ENCODE results near the gene ARL5C. TPM values are rescaled to one million over a fixed set of nuclear protein-coding genes. Genes with fewer than 3 reads are reported as not detected.

The ARL5C gene
- total RNA-seq, 4 donors from 2014 or later: not detected

DNA sequence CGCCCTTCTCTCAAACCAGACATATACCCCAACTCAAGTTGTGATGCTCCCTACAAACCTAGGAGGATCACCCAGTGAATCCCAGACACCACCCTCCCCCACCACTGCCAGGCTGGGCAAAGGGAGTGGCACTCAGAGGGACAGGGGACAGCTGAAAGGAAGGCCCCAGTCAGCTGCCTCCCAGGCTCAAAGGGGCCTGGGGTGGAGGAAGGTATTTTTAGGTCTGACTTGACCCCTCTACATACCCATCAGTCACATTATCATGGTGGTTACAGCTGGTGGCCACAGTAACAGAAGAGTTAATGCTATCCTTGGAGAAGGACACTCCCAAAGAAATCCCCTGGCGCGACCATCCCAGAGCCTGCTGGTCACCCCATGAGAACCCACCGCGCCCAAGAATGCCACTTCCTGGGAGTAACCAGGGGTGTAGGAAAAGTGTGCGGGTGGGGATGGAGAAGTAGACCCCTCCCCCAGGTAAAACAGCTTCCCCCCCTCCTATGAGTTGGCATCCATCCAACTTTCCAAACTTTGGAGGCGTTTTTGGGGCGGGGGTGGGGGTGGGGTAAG is 30.4 kb upstream of the ARL5C start:
- H3K36me3 ChIP-seq: peaks cover 0 to 1% (median 0%) of the 10 kb centered on the region in 4 donors
- TF ChIP-seq CTCF (IDR thresholded peaks at IDR 0.05): no peak
- peak overlapping the region; percentile 14 to 98 (median 96) for H3K27ac ChIP-seq
- no peaks in the 10 kb centered on the region for H3K9me3 ChIP-seq
- peaks cover 17 to 48% (median 32%) of the 10 kb centered on the region in 4 donors for H3K4me1 ChIP-seq
- in situ Hi-C loops (cut with MboI; ENCODE audit: low pct_ligation_motif_present in 1 of 4, low pct_unique_long_range_greater_than_20kb in 1 of 4, low sequenced_read_pairs in 3 of 4) (no loop called here), intact Hi-C loops (cut with DNase I; ENCODE audit: low total_unique reads) (no loop called here)
- peak; percentile 24 for DNase-seq
- peak overlapping the region; percentile 51 to 78 (median 66) for H3K4me3 ChIP-seq
- H3K27me3 ChIP-seq: no peaks in the 10 kb centered on the region
- WGBS, 2 donors (ENCODE audit: low coverage in 1 of 2): 45% methylated on average over 8 of the region's 8 CpGs; no CpG with 5 or more reads in 1 of the 2 donors

DNA sequence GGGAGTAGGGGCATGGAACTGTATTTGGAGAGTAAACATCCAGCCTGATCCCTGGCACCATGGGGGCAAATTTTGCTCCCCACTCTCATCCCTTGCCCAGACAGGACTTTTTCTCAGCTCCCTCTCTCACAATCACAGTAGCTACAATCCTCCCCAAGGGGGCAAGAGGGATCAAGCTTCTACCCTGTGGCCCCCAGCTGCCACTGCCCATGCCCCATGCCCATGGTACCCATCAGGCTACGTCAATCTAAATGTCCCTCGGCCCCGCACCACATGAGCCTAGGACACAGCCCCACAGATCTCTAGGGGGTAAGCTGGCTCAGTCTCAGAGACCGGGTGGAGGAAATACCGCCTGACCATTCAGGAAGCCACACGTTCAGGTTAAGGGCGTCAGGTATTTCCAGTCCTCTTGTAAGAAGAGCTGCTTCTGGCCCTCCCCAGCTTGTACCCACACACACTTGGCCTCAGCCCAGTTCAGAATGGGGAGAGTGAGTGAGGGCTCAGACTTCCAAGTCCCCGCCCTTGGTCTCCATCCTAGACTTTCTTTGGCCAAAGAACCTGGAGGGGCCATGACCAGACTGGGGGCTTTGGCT is 29.7 kb upstream of the ARL5C start:
- H3K9me3 ChIP-seq: no peaks in the 10 kb centered on the region
- H3K36me3 ChIP-seq: no peaks in the 10 kb centered on the region
- in situ Hi-C loops (cut with MboI; ENCODE audit: low pct_ligation_motif_present in 1 of 4, low pct_unique_long_range_greater_than_20kb in 1 of 4, low sequenced_read_pairs in 3 of 4): no loop called here
- no peaks in the 10 kb centered on the region for H3K27me3 ChIP-seq
- no peak for TF ChIP-seq CTCF (IDR thresholded peaks at IDR 0.05)
- TF ChIP-seq POLR2AphosphoS5 (IDR thresholded peaks at IDR 0.05): no peak
- TF ChIP-seq EP300 (IDR thresholded peaks at IDR 0.05; ENCODE audit: low read depth): no peak
- TF ChIP-seq POLR2A (IDR thresholded peaks at IDR 0.05): no peak
- DNase-seq: peak; percentile 29
- intact Hi-C loops (cut with DNase I; ENCODE audit: low total_unique reads): no loop called here
- WGBS, 2 donors (ENCODE audit: low coverage in 1 of 2): 47% methylated on average over 8 of the region's 8 CpGs; no CpG with 5 or more reads in 1 of the 2 donors
- peaks cover 11 to 41% (median 26%) of the 10 kb centered on the region in 4 donors for H3K4me1 ChIP-seq
- no peak overlapping the region for H3K4me3 ChIP-seq
- H3K27ac ChIP-seq: peak overlapping the region in 3 of 4 donors; percentile 14 to 98 (median 96)

DNA sequence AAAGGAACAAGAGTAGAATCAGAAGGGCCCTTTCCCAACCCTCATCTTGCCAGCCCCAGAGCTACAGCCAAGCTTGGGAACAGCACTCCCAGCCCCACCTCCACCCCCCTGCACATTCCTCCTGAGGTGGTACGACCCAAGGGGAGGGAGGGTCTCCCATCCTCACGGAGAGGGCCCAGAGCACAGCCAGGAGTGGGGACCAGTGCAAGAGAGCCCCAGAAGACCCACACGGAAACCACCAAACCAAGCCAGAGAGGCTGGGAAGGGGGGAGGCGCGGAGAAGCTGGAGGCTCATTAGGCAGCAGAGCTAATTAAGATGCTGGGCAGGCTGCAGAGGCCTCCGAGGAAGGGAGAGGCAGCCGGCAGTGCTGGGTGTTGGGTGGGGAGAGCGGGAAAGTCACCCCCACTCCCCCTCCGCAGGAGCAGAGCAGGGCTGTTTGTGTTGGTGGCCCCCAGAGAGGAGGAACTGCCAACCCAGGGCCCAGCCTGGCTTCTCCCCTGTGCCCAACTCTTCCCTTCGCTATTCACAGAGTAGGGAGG is 29.1 kb upstream of the ARL5C start:
- Histone ChIP-seq H3K4me3 (no peak overlapping the region), H3K4me1 (peaks cover 11 to 41% (median 26%) of the 10 kb centered on the region in 4 donors), H3K27me3 (no peaks in the 10 kb centered on the region), H3K27ac (peak overlapping the region in 3 of 4 donors; percentile 10 to 98 (median 17)), H3K36me3 (no peaks in the 10 kb centered on the region), H3K9me3 (no peaks in the 10 kb centered on the region)
- intact Hi-C loops (cut with DNase I; ENCODE audit: low total_unique reads): no loop called here
- DNase-seq: no peak
- TF ChIP-seq CTCF (IDR thresholded peaks at IDR 0.05) (no peak), EP300 (IDR thresholded peaks at IDR 0.05; ENCODE audit: low read depth) (no peak), POLR2A (IDR thresholded peaks at IDR 0.05) (no peak)
- 77% methylated on average over 8 of the region's 10 CpGs; no CpG with 5 or more reads in 1 of the 2 donors for WGBS, 2 donors (ENCODE audit: low coverage in 1 of 2)
- in situ Hi-C loops (cut with MboI; ENCODE audit: low pct_ligation_motif_present in 1 of 4, low pct_unique_long_range_greater_than_20kb in 1 of 4, low sequenced_read_pairs in 3 of 4): no loop called here

- H3K27ac ChIP-seq: peak overlapping the region in 1 of 4 donors; percentile 17
- intact Hi-C loops (cut with DNase I; ENCODE audit: low total_unique reads) (no loop called here), in situ Hi-C loops (cut with MboI; ENCODE audit: low pct_ligation_motif_present in 1 of 4, low pct_unique_long_range_greater_than_20kb in 1 of 4, low sequenced_read_pairs in 3 of 4) (no loop called here)
- H3K4me3 ChIP-seq: no peak overlapping the region
- 58 to 75% methylated on average over 3 to 20 of the region's 20 CpGs for WGBS, 2 donors (ENCODE audit: low coverage in 1 of 2)
- DNase-seq: peak; percentile 31
- H3K27me3 ChIP-seq: no peaks in the 10 kb centered on the region
- no peaks in the 10 kb centered on the region for H3K9me3 ChIP-seq
- TF ChIP-seq CTCF (IDR thresholded peaks at IDR 0.05) (peak in 1 of 5 experiments; percentile 14), POLR2A (IDR thresholded peaks at IDR 0.05) (no peak)
- no peaks in the 10 kb centered on the region for H3K36me3 ChIP-seq
- H3K4me1 ChIP-seq: peaks cover 9 to 37% (median 24%) of the 10 kb centered on the region in 4 donors
These were observed 28.4 kb upstream of the ARL5C start for GRCh38 chr17:39194089-39194984.
